ENCODE results near the gene FCHSD2.

DNA sequence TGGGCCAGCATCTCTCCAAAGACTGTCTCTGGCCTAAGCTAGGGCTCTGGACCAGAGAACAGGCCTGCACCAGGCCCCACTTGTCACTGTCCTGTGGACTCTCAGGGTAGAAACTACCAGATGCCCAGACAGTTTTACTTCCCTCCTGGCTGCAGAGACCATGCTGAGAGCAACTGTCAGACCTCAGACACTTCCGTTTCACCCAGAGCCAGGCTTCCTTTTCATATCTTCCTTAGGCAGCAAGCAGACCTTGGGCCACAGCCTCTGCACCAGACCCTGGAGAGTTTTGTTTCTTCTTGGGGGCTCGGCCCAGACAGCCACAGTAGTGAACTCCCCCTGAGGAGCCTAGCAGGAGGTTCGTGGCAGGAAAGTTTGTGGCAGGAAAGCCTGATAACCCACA is 12.1 kb upstream of the FCHSD2 start:
- TF ChIP-seq, protein P1, sequence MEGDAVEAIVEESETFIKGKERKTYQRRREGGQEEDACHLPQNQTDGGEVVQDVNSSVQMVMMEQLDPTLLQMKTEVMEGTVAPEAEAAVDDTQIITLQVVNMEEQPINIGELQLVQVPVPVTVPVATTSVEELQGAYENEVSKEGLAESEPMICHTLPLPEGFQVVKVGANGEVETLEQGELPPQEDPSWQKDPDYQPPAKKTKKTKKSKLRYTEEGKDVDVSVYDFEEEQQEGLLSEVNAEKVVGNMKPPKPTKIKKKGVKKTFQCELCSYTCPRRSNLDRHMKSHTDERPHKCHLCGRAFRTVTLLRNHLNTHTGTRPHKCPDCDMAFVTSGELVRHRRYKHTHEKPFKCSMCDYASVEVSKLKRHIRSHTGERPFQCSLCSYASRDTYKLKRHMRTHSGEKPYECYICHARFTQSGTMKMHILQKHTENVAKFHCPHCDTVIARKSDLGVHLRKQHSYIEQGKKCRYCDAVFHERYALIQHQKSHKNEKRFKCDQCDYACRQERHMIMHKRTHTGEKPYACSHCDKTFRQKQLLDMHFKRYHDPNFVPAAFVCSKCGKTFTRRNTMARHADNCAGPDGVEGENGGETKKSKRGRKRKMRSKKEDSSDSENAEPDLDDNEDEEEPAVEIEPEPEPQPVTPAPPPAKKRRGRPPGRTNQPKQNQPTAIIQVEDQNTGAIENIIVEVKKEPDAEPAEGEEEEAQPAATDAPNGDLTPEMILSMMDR (IDR thresholded peaks at IDR 0.05), result no peak
- no peak for TF ChIP-seq EZH2phosphoT487 (IDR thresholded peaks at IDR 0.05)
